OCI-LY3 (cell line): ENCODE results near the gene LHFPL3.

Experiments used
- CTCF ChIP-seq: fragments of 200-600, 300-600 bp; sonication (generic); IDR thresholded peaks from 2 replicates; pipeline ENCODE4 v1.5.1; 2014; ENCODE audit warnings: antibody characterized with exemption, low read length, low read depth
- EZH2phosphoT487 ChIP-seq: fragments of 200-600 bp; shearing (Covaris generic); IDR thresholded peaks from 2 replicates; pipeline ENCODE4 v1.6.1; 2018; ENCODE audit warnings: antibody characterized with exemption, mixed run types, low read depth

GRCh38 chr7:104950006-104950405 is 621.6 kb downstream of the LHFPL3 start:
- TF ChIP-seq CTCF (no peak), EZH2phosphoT487 (no peak)
